ENCODE results near the gene ZNF527.
"Not testable (repeated sequence)": the region's sequence is repeated elsewhere in the genome, so short reads cannot be mapped to it uniquely, and the experiment has no call there.

Gene ZNF527

DNA sequence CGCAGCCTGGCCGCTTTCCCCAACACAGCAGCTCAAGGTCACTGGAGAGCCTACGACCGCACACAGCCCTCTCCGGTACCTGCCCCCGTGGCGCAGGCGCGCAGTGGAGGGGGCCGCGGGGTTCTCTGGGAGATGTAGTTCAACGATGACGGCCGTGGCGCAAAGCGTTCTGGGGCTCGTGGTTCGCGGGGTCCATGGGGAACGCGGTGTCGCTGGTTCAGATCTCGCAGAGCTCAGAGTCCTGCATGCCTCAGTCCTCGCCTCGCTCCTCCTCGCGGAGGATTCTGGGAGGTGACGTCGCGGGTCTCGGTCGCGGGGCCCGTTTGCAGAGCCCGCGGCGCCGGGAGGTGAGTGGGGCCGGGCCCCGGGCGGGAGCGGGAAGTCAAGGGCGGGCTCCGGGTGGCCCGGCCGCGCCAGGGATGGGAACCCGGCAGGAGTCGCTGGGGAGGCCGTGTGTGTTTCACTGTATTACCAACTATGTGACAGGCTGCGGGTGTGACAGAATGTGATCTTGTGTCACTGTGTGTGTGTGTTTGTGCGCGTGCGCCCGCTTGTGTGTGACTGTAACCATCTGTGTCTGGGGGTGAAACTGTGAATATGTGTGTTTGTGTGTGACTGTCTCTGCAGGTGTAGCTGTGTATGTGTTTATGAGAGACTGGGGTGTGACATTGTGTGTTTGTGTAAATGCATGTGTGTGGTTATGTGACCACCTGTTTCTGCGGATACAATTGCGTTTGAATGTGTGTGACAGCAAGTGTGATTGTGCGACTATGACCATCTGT, at the start of gene ZNF527:
Gene ZNF527 (plus strand): TSS at position 220 of the 782 bp plus-strand sequence. CDS start 3,100 bp downstream, outside the sequence.
- DNase-seq: peak; percentile 94 to 97

DNA sequence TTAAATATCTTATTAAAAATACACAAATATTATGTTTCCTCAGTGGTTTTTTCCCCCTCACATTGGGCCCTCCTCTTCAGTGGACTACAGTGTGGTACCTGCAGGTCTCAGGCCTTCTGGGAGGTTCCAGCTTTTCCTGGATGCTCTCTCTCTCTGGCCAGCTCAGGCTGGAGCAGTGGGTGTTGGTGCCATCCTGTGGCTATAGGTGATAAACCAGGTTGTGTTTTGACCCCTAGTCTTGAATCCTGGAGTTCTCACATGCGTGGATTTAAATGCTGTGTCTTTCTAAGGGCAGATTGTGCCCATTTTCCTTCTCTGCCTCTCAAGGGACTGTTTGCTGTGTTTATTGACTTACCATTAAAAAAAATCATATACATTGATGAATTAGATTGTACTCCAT, 41.2 kb upstream of the ZNF527 start:
- no peak for DNase-seq

DNA sequence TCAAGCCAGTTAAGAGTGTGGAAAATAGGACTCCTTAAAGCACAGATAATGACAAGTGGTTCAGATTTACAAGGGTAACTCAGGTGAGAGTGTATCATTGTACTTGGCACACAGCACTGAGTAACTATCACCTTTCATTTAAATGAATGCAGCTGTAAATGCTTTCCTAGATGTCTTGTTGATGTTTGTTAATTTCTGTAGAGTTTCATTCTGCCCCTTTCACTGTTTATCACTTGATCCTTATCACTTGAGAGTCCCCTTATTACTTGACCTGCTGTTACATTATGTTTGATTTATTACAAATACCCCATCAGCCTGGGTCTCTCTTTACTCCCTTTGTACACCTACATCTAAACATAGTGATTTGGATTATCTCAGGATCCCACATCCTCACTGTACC, 38.1 kb upstream of the ZNF527 start:
- no peak for DNase-seq

DNA sequence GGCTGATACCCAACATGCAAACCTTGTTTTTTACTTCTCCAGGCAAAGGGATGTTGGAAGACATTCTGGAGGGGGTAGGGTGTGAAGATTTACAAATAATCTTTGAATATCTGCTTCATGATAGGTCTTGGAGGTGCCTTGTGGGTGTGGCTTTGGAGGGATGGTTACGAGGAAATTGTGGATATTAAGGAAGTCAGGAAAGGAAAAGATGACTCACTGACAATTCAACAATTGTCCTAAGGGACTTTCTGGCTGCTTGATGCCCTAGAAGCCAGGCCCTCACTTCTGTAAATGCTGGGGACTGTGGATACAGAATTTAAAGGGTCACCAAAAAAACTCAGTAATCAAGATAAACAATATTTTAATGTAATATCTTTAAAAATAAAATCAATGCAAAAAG, 37.4 kb upstream of the ZNF527 start:
- DNase-seq: no peak

DNA sequence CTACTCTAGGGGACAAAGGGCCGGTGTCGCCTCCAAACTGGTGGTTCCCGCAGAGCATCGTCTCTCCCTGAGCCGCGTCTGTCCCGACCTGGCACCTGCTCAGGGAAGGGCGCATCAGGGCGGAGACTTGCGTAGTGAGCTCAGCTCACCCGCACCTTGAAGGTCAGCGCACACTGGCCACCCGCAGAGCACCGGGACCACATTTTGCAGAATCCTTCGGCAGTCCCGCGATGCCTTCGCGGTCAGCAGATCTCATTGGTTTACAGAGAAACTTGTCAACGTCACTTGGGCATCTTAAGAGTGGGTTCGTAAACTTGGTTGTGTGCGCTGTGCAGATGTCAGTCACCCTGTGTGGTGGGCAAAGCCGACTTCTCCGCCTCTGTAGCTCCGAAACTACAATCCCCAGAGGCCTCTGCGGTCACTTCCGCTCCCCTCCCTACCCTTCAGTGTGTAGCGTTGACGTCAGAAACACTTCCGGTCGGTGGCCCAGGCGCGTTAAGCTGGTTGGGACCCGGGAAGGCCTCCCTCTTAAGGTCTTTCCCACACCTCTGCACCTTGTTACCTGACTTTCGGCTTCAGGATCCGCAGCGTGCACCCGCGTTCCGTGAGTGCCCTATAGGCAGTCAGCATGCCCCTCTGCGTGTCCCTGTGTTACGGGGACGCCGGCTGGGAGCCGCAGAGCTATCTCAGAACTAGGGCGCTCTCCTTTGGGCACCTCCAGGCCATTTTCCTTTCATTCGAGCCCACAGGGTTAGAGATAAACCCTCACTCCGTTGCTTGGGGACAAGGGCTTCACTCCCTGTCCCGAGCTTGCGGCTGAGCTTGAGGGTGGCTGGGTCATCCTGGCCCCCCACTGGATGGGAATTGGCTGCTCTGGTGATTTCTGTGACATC, 36.5 kb upstream of the ZNF527 start:
- peak; percentile 85 to 86 for DNase-seq

DNA sequence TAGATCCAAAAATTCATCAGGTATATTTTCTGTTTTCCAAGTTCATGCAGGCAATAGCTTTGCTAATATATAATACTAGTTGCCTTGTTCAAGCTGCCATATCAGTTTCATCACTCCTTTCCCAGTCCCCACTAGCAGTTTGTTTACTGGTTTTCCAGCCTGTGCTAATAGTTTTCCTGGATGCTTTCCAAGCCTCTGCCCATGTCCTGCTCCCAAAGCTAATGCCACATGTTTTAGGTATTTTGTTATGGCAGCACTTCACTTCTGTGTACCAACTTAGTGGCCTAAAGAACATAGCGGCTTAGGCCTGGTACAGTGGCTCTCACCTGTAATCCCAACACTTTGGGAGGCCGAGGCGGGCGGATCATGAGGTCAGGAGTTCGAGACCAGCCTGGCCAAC, 28.1 kb upstream of the ZNF527 start:
- no peak for DNase-seq

DNA sequence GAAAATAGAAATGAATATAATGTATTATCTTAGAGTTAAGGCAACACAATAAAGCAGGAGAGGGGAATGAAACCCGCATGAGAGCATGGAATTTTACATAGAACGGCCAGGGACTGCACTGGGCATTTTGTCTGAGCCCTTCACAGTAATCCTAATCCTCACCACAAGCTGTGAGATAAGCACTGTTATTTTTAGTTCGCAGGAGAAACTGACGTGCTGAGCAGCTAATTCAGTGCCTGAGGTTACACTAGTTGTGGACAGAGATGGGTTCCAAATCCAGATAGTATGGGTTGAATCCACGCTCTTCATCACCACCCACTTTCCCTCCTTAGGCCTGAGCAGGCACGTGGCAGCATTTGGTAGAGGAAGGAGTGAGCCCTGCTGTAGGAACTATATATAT, 24.8 kb upstream of the ZNF527 start:
- DNase-seq: no peak

DNA sequence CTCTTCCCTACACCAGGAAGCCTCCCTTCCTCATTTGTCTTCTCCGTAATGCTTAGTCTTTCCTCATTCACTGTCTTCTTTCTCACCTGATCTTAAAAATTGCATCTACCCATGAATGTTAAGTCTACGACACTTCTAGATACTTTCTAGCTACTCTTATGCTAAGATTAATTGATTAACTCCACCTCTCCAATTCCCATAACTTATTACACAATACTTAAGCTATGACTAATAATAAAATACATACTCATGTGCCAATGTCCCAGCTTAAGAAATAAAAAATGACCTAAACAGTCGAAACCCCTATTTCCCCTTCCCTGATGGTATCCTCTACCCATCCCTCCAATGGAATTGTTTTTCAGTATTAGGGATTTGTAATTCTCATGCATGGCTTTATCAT, 22.8 kb upstream of the ZNF527 start:
- no peak for DNase-seq

DNA sequence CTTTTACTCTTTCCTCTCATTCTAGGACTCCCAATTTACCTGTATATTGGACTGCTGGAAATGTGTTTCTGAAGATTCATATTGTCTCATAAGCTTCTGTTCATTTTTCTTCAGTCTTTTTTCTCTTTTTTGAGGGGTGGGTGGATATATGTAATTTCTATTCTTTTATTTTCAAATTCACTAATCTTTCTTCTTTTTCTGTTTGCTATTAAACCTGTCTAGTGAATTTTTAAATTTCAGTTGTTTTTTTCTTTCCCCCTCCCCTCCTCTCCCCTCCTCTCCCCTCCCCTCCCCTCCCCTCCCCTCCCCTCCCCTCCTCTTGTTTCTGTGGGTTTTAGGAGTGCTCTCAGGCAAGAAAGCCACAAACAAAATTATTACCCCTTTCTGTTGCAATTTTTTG, 16.9 kb upstream of the ZNF527 start:
- DNase-seq: no peak

DNA sequence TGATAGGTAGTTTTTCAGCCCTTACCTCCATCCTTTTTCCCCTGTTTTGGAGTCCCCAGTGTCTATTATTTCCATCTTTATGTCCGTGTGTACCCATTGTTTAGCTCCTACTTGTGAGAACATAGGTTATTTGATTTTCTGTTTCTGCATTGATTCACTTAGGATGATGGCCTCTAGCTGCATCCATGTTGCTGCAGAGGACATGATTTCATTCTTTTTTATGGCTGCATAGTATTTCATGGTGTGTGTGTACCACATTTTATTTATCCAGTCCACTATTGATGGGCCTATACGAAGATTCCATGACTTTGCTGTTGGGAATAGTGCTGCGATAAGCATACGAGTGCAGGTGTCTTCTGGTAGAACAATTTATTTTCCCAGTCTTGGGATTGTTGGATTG, 15.0 kb upstream of the ZNF527 start:
- no peak for DNase-seq

DNA sequence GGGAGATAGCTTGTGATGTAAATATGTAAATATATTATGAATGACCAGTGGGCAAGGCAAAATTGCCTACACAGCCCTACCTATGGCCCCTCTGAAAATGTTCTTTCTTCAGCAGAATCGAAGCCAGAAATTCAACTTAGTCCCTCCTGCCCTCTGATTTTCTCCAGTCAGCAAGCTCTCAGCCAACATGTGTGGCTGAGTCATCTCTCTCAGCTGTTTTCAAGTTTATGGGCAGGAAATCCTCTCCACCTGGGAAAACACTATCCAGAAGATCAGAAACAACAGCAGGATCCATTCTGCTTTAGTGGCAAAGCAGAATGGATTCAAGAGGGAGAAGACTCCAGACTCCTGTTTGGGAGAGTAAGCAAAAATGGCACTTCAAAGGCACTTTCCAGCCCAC, 8.9 kb upstream of the ZNF527 start:
- no peak for DNase-seq

DNA sequence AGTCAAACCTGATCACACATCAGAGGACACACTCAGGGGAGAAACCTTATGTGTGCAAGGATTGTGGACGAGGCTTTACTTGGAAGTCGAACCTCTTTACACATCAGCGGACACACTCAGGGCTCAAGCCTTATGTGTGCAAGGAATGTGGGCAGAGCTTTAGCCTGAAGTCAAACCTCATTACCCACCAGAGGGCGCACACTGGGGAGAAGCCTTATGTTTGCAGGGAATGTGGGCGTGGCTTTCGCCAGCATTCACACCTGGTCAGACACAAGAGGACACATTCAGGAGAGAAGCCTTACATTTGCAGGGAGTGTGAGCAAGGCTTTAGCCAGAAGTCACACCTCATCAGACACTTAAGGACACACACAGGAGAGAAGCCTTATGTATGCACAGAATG, 8.2 kb upstream of the ZNF527 start:
- no peak for DNase-seq

DNA sequence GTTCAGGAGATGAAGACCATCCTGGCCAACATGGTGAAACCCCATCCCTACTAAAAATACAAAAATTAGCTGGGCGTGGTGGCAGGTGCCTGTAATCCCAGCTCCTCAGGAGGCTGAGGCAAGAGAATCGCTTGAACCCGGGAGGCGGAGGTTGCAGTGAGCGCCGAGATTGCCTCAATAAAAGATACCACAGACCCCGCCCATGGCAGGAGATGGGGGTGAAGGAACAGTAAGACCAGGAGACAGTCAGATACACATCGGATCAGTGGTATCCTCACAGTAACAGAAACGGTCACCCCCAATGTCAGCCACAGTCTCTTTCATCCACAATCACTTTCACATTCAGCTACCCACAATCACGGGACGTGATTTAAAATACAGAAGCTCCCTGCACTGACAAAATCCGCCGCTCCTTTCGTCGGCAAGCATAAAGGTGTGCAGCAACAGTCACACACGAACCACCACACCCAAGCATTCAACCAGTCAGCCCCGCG, 466 bp upstream of the ZNF527 start:
- DNase-seq: not testable (repeated sequence)

DNA sequence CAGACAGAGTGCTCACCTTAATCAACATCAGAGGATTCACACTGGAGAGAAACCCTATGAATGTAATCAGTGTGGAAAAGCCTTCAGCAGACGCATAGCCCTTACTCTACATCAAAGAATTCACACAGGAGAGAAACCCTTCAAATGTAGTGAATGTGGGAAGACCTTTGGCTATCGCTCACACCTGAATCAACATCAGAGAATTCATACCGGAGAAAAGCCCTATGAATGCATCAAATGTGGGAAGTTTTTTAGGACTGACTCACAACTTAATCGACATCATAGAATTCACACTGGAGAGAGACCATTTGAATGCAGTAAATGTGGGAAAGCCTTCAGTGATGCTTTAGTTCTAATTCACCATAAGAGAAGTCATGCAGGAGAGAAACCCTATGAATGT, 18.3 kb downstream of the ZNF527 start:
- no peak for DNase-seq

DNA sequence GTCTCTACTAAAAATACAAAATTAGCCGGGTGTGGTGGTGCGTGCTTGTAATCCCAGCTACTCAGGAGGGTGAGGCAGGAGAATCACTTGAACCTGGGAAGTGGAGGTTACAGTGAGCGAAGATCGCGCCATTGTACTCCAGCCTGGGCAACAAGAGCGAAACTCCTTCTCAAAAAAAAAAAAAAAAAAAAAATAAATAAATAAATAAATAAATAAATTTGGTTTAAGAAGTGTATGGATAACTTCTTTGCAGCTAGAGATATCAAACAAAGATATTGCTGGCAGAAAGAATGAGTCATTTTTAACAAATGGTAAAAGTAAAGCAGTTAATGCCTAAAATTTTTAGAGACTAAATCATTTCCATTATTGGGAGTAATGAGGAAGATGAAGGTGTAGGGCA, 20.5 kb downstream of the ZNF527 start:
- DNase-seq: not testable (repeated sequence)

DNA sequence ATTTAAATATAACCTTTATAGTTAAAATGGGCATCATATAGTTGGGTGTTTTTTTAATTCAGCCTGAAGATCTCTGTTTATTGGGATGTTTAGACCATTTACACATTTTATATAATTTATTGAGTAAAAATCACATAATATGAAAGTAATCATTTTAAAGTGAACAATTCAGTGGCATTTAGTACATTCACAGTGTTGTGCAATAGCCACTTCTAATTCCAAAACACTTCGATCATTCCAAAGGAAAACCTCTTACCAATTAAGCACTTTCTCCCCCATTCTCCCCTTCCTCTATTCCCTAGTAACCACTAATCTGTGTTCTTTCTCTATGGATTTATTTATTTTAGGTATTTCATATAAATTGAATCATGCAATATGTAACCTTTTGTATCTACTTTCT, 30.2 kb downstream of the ZNF527 start:
- DNase-seq: no peak

DNA sequence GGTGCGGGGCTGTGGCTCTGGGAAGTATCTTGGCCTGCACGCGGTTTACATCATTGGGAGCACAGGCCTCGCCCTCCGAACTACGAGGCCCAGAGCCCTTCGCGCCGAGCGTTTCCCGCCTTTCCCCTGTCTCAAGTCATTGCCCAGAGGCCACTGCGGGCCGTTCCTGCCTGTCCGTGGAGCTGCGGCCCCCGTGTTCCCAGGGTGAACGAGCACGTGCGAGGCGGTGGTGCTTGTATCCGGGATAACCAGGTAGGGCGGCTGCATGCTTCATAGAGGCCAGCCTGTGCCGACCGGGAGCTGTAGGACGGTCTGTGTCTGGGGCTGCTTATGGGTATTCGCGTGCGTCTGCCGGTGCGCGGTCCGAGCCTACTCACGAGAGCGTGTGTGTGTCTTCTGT, 32.5 kb downstream of the ZNF527 start:
- no peak for DNase-seq

DNA sequence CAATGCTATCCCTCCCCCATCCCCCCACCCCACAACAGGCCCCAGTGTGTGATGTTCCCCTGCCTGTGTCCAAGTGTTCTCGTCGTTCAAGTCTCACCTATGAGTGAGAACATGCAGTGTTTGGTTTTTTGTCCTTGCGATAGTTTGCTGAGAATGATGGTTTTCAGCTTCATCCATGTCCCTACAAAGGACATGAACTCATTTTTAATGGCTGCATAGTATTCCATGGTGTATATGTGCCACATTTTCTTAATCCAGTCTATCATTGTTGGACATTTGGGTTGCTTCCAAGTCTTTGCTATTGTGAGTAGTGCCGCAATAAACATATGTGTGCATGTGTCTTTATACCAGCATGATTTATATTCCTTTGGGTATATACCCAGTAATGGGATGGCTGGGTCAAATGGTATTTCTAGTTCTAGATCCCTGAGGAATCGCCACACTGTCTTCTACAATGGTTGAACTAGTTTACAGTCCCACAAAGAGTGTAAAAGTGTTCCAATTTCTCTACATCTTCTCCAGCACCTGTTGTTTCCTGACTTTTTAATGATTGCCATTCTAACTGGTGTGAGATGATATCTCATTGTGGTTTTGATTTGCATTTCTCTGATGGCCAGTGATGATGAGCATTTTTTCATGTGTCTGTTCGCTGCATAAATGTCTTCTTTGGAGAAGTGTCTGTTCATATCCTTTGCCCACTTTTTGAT, 35.4 kb downstream of the ZNF527 start:
- not testable (repeated sequence) for DNase-seq

DNA sequence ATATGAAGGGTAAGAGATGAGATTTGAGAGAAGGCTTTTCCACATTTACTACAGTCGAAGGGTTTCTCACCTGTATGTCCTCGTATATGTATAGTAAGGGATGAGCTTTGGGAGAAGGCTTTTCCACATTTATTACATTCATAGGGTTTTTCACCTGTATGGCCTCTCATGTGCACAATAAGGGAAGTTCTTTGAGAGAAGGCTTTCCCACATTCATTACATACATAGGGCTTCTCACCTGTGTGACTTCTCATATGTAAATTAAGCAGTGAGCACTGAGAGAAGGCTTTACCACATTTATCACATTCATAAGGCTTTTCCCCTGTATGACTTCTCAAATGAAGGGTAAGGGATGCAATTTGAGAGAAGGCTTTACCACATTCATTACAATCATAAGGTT, 41.8 kb downstream of the ZNF527 start:
- DNase-seq: no peak

DNA sequence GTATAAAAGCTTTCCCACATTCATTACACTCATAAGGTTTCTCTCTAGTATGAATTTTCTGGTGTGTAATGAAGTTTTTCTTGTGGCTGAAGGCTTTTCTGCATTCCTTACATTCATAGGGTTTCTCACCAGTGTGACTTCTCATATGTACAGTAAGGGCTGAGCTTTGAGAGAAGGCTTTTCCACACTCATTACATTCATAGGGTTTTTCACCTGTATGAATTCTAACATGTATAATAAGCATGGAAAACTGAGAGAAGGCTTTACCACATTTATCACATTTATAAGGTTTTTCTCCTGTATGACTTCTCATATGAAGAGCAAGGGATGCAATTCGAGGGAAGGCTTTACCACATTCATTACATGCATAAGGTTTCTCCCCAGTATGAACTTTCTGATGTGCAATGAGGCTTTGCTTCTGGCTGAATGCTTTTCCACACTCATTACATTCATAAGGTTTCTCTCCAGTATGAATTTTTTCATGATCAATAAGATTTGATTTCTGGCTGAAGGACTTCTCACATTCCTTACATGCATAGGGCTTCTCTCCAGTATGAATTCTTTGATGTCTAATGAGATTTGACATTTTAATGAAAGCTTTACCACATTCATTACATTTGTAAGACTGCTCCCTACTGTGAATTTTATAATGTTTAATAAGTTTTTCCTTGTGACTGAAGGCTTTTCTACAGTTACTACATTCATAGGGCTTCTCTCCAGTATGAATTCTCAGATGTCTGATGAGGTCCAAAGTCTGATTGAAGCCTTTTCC, 42.6 kb downstream of the ZNF527 start:
- DNase-seq: no peak

Data from stimulated activated CD4-positive, alpha-beta T cell treated with anti-CD3 and anti-CD28 coated beads, Interleukin-2, amount 100 ng/mL, for 24 hours (primary cell).